ENCODE data around the gene C2orf92. TPM values are rescaled to one million over a fixed set of nuclear protein-coding genes. Genes with fewer than 3 reads are reported as not detected.
A peak's percentile ranks its signal among the peaks of the same experiment; 100 is the strongest.

The C2orf92 gene
- total RNA-seq, 1 experiment from 2014 or later = 4.9 TPM

GRCh38 chr2:97728091-97728731 is 58.7 kb downstream of the C2orf92 start:
- peak; percentile 37 for DNase-seq (ENCODE audit: low read depth)

GRCh38 chr2:97730245-97730644 is 60.7 kb downstream of the C2orf92 start:
- peak; percentile 35 for DNase-seq (ENCODE audit: low read depth)

DNA sequence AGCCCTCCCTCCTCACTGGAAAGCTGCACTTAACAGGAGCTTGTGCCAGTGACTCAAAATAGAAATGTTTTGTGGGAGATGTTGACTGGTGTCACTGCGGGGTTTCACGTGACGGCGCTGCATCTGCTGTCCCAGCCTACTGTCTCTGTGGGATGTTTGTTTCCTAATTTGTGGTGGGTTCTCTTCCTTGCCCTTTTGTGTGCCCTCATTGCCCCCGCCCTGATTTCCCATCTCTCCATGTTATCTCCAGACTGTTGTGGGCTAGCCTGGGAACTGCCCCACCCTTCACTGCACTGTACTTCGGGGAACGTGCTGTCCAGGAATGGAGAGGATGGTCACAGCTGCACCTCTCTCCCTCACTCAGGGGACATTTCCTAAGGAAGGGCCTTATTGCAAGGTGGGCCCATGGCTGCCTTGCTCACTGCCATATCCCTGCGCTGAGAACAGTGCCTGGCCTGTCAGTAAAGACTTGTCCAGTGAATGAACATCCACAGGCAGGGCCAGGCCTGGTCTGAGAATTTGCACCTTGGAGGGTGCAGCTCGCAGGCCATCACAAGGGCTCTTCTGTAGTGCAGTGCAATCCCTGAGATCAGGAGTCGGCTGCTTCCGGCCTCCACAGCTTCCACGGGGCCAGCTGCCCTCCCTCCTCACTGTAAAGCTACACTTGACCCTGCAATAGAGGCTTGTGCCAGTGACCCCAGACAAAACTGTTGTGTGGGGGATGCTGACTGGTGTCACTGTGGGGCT is 61.9 kb downstream of the C2orf92 start:
- DNase-seq (ENCODE audit: low read depth) = no peak

- DNase-seq (ENCODE audit: low read depth) = no peak
Observed at GRCh38 chr2:97732436-97733340, 63.2 kb downstream of the C2orf92 start.

- DNase-seq (ENCODE audit: low read depth) = no peak
Observed at GRCh38 chr2:97733341-97734035, 64.0 kb downstream of the C2orf92 start.

GRCh38 chr2:97734061-97735051 is 64.8 kb downstream of the C2orf92 start:
- no peak for DNase-seq (ENCODE audit: low read depth)

DNA sequence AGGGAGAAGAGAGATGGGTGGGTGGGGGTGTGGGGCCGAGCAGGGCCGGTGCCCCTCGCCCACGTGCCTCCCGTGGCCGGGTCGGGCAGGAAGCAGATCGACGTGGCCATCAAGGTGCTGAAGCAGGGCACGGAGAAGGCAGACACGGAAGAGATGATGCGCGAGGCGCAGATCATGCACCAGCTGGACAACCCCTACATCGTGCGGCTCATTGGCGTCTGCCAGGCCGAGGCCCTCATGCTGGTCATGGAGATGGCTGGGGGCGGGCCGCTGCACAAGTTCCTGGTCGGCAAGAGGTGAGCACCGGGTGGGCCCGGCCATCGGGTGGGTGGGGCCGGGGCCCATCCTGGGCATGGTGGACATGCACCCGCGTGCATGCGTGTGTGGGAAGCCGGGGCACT is 65.6 kb downstream of the C2orf92 start:
- no peak for DNase-seq (ENCODE audit: low read depth)

- no peak for DNase-seq (ENCODE audit: low read depth)
Observed at GRCh38 chr2:97736185-97736584, 66.7 kb downstream of the C2orf92 start.

DNA sequence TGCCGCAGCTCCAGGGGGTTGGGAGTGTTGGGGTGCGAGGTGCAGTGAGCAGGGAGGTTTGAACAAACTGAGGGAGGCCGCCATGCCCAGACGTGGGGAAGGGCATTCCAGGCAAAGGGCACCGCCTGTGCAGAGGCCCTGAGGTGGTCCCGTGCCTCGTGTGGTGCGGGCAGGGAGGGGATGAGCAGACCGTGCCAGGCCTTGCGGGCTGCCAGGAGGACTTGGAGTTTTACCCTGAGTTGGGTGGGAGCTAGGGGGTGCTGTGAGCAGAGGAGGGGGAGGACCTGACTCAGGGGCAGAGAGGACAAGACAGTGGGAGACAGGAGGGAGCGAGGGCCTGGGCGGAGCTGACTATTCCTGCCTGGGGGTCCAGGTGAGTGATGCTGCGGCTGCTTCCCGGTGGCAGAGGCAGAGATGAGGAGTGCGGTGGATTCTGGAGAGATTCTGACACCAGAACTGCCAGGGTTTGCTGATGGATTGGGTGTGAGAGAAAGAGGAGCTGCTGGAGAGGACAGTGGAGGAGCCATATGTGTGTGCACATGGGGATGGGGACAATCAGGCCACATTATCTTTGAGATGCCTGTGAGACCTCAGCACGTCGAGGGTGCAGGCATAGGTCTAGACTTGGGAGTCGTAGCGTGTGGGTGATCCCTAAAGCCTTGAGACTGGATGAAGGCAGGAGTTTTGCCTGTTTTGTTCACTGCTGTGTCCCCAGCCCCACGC is 67.3 kb downstream of the C2orf92 start:
- no peak for DNase-seq (ENCODE audit: low read depth)

DNA sequence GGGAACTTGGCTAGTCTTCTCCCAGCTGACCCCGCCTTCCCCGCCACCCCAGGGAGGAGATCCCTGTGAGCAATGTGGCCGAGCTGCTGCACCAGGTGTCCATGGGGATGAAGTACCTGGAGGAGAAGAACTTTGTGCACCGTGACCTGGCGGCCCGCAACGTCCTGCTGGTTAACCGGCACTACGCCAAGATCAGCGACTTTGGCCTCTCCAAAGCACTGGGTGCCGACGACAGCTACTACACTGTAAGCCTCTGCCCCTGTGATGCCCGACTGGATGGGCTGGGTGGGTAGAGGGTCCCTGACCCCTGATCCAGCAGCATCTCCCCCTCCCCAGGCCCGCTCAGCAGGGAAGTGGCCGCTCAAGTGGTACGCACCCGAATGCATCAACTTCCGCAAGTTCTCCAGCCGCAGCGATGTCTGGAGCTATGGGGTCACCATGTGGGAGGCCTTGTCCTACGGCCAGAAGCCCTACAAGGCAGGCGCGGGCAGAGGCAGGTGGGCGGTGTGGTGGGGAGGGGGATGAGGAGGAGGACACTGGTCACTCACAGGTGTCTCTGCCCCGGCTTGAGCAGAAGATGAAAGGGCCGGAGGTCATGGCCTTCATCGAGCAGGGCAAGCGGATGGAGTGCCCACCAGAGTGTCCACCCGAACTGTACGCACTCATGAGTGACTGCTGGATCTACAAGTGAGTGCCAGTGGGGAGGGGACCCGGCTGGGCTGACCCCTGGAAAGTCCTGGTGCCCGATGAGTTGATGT is 68.1 kb downstream of the C2orf92 start:
- no peak for DNase-seq (ENCODE audit: low read depth)

GRCh38 chr2:97738179-97739019 is 68.9 kb downstream of the C2orf92 start:
- no peak for DNase-seq (ENCODE audit: low read depth)

GRCh38 chr2:97739020-97739892 is 69.7 kb downstream of the C2orf92 start:
- DNase-seq (ENCODE audit: low read depth) = no peak

- no peak for DNase-seq (ENCODE audit: low read depth)
Observed at GRCh38 chr2:97739893-97740245, 70.4 kb downstream of the C2orf92 start.

GRCh38 chr2:97740590-97741182 is 71.2 kb downstream of the C2orf92 start:
- peak; percentile 54 for DNase-seq (ENCODE audit: low read depth)

DNA sequence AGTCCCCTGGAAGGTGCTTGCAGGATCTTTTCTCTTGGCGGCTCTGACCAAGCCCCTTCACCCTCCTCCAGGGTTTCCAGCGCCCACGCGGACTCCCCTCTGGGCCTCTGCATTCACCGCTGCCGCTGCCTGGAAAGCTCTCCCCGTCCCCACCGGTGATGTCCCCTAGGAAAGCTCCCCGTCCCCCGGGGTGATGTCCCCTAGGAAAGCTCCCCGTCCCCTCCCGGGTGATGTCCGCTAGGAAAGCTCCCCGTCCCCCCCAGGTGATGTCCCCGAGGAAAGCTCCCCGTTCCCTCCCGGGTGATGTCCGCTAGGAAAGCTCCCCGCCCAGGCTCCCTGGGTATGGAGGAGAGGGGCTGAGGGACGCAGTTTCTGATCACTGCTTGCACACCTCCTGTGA is 71.7 kb downstream of the C2orf92 start:
- no peak for DNase-seq (ENCODE audit: low read depth)

GRCh38 chr2:97741686-97742085 is 72.2 kb downstream of the C2orf92 start:
- no peak for DNase-seq (ENCODE audit: low read depth)

GRCh38 chr2:97742381-97742847 is 72.9 kb downstream of the C2orf92 start:
- DNase-seq (ENCODE audit: low read depth) = peak; percentile 62

Measured in Daoy (cell line).